ENCODE data around the gene DOCK10.
A peak's percentile ranks its signal among the peaks of the same experiment; 100 is the strongest.

DOCK10 gene

GRCh38 chr2:224869601-224870233 lies 172.6 kb downstream of the DOCK10 start:
- no peak for DNase-seq

DNA sequence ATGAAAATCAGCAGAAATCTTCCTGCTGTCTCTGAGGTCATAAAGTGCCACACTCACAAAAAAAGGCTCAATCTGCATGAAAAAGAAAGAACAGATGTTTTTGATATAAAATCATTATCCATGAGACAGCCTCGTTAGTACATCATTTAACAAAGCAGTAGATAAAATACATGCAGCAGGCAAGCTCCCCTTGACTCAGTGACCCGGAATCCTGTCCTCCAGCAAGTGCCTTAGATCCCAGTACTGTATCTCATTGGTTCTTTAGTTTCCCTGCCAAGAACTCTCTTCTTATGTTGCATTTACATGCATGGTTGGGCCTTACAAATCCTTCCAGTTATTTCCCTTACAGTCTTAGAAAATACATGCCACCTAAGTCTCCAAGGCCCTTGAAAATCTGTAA lies 177.3 kb downstream of the DOCK10 start:
- no peak for DNase-seq

DNA sequence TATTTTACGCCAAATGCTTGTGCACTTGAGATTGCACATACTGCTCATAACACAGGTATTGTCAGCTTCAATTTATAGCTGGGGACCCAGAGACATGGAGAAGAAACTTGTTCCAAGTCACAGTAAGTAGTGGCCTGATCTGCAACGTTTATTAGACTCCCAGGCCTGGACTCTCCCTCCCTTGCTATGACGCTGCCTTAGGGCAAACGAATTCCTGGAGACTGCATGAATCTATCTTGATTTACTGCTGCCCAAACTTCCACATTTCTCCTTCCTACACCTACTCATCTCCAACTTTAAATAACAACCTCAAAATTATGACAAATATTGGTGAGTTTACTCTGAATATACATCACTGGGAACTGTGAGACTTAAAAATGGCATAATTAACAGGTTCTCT lies 181.0 kb downstream of the DOCK10 start:
- no peak for DNase-seq

GRCh38 chr2:224860786-224861185 lies 181.5 kb downstream of the DOCK10 start:
- no peak for DNase-seq

- DNase-seq = no peak
These were observed 190.5 kb downstream of the DOCK10 start for GRCh38 chr2:224851811-224852210.

GRCh38 chr2:224850081-224850480 lies 192.2 kb downstream of the DOCK10 start:
- DNase-seq = no peak

DNA sequence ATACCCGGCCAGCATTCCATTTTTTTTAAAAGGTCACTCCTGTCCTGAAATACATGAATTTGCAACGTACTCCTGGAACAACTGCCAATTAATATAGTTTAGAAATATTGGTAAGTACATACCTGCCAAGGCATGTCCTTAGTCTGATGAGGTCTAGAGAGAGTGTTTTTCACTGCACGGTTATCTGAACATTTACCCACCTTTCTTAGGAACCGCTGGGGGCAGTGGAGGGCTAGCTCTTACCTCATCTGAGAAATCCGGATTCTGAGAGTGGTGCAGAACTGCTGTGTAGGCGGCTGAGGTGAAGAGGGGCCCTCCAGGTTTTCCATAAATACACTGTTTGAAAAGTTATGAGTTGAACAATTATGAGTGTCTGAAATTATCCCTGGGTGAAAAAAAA lies 193.0 kb downstream of the DOCK10 start:
- no peak for DNase-seq

- peak; percentile 79 for DNase-seq
These were observed 194.1 kb downstream of the DOCK10 start for GRCh38 chr2:224847961-224848850.

DNA sequence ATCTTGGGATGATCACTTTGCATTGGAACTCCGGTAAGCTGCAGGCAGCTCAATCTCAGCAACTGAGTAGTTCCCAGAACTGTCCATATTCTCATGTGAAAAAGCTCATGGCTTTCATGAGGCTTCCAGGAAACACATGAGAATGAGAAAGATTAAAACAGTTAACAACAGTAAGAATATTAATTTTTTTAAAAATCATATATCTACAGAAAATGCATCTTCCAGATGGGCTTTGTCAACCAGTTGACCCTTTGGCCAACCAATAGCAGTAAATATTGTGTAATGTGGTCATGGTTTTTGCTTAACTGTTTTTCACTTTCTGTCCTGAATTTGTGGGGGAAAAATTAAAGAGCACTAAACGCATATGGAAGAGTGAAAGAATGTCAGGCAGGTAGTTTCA lies 194.9 kb downstream of the DOCK10 start:
- no peak for DNase-seq

GRCh38 chr2:224846686-224847085 lies 195.6 kb downstream of the DOCK10 start:
- DNase-seq = no peak

DNA sequence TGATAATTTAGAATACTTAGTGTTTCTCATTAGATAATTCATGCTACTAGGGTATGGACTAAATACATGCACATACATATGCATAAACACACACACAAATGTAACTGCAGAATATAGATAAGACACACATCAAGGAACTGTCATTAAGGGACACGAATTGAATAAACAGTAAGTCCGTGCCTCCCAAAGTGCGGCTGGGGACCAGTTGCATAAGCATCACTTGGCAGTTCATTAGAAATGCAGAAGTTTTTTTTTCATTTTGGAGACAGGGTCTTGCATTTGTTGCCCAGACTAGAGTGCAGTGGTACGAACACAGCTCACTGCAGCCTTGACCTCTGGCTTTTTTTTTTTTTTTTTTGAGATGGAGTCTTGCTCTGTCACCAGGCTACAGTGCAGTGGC lies 196.1 kb downstream of the DOCK10 start:
- no peak for DNase-seq

DNA sequence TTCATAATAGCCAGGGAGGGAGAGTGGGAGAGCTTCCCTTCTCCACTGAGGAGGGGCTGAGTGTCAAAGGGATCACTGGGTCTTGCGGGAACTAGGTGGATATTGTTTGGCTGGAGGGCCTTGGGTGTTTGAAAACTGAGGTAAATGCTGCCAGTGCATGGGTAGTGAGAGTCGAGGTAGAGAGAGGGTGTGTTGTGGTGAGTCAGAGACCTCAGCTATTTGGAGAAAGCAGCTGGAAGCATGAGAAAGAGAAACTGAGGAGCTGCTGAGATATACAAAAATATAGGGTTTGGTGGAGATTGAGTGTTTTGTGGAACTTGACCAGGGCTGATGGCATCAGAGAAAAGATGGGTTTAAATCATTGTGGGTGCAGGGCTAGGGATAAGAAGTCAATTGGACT lies 199.1 kb downstream of the DOCK10 start:
- DNase-seq = no peak

DNA sequence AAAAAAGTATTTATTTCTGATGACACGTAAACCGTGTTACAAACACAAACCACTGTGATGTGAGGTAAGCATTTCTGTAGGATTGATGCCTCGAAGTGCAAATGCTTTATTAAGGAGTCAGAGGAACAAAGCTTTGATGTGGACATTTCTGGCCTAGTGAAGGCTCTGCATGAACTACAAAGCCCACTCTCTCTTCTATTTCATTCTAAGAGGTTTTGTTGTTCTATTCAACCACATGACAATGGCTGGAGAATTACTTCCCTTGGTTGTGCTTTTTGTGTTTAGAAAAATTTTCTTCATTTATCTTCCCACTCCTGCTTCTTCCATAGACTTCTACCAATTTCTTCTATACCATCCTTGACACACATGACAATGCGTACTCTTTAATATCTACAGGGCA lies 200.4 kb downstream of the DOCK10 start:
- no peak for DNase-seq

DNA sequence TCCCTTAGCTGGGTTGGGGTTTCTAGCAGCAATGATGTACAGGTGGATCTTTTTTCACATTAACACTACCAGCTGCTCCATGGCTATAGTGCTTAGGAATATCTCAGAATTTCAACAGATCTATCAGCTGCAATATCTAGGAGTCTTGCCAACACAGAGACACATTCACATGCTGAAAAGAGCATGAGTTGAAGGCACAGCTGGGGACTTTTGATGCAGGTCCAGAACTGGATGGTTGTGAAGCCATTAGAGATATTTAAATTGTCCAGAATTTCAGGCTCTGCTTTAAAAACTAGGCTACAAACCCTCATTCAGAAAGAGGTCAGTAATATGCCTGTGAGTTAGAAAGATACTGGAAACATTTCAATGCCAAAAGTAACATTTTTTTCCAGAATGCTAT lies 203.9 kb downstream of the DOCK10 start:
- no peak for DNase-seq

DNA sequence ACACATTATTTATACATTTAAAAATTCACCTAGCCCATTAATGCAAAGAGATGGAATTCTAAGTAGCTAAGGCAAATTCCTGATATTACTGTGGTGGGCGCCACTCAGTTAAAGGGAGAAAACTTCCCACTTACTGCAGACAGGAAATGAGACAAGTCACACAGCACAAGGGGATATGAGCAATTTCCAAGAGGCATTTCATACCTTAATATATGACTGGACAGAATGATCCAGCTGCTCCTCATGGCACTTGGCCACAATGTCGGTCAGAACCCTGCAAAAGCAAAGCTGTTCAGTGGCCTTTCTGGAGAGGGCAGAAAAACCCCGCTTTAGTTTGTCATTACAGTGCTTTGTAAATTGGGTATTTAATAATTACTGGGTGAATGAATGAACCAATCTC lies 204.7 kb downstream of the DOCK10 start:
- no peak for DNase-seq

GRCh38 chr2:224837066-224837465 lies 205.2 kb downstream of the DOCK10 start:
- no peak for DNase-seq

GRCh38 chr2:224836263-224836662 lies 206.0 kb downstream of the DOCK10 start:
- DNase-seq = no peak

DNA sequence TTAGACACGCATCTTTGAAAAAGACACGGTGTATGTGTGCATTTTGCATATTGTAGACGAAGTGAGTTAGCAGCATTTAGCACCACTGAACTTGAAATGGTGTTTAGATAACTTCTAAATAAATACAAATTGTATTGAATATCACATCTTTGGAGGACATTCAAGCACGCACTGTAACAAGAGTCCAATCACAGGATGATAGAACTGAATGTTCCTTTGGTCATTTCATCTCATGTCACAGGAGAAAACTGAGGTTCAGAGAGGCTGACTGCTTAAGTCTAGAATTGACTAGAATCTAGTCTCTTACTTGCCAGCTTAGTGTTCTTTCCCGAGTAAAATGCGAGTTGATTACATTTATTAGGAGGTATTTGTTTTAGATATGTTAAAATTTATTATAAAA lies 206.9 kb downstream of the DOCK10 start:
- DNase-seq = no peak

GRCh38 chr2:224833986-224834385 lies 208.3 kb downstream of the DOCK10 start:
- no peak for DNase-seq

GRCh38 chr2:224832207-224832606 lies 210.1 kb downstream of the DOCK10 start:
- no peak for DNase-seq

- DNase-seq = no peak
These were observed 210.7 kb downstream of the DOCK10 start for GRCh38 chr2:224831530-224831929.

GRCh38 chr2:224820283-224820991 lies 221.8 kb downstream of the DOCK10 start:
- DNase-seq = no peak

GRCh38 chr2:224819075-224819474 lies 223.2 kb downstream of the DOCK10 start:
- DNase-seq = peak; percentile 2

DNA sequence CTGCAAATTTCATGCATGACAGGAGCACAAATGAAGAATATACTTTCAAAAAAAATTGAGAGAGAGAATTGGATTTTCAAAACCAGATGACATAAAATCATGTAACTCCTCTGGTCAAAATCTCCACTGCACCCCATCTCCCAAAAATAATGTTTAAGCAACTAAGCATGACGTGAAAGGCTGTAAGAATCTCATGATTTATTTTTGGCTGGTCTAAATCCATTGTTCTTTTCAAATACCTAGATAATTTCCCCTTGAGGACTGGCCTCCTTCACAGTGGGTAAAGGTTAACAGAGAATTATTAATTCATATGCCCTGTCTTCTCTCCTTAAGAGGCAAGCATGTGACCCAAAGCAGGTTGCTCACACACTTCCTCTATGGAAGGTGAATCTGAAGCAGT lies 224.6 kb downstream of the DOCK10 start:
- no peak for DNase-seq
